GM18858 (cell line): Measurements from ENCODE around the gene STMN3.

Source experiments
- ATAC-seq: cut with Tn5 transposase; IDR thresholded peaks from one replicate; pipeline ENCODE4 v1.9.1; 2021; ENCODE audit not compliant: unreplicated experiment

STMN3 gene

DNA sequence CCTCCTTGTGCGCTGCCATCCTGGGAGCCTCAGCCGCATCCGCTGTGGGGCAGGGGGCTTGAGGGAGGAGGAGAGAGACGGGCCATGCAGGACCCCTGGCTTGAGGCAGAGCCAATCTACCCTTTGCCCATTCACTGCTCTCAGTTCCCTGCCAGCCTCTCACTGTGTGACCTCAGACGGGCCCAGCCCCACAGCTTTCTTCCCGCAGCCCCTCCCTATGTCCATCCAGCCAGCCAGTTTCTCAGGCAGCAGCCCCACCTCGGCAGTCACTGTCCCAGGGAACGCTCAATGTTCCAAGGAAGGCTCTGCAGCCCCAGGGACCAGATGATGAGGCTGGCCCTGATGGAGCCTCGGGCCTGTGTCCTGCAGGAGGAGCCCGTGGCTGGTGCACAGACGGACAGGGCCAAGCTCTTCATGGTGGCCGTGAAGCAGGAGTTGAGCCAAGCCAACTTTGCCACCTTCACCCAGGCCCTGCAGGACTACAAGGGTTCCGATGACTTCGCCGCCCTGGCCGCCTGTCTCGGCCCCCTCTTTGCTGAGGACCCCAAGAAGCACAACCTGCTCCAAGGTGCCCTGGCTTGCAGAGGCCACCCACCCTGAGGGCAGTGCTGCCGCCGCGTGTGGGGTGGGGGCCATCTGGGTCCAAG is 39.3 kb upstream of the STMN3 start:
- no peak for ATAC-seq

- ATAC-seq = no peak
Measured at GRCh38 chr20:63691711-63692435, 38.6 kb upstream of the STMN3 start.

- ATAC-seq = no peak
Measured at GRCh38 chr20:63690898-63691710, 37.9 kb upstream of the STMN3 start.

DNA sequence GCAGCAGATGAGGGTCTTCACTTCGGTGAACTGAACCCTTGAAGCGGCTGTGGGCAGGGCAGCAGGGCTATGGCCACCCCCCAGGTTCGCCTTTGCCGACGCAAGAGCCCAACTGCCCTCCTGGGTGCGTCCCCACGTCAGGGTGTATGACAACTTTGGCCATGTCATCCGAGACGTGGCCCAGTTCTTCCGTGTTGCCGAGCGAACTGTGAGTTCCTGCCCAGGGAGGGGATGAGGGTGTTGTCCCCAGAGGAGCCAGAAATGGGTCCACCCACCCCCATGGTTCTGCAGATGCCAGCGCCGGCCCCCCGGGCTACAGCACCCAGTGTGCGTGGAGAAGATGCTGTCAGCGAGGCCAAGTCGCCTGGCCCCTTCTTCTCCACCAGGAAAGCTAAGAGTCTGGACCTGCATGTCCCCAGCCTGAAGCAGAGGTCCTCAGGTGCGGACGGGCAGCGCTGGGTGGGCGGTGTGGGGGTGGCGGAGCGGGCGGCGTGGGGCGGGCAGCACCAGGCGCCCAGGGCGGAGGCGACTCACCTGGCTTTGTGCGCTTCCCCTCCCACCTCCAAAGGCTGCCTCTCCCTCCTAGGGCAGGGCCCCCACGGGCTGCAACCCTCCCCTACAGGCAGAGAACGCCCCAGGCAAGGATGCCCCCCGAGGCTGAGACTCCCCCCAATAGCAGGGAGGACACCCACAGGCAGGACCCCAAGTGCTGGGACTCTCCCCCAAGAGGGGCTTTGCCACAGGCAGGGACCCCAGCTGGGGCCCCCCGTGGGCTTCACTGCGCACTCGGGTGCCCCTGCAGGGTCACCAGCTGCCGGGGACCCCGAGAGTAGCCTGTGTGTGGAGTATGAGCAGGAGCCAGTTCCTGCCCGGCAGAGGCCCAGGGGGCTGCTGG is 37.0 kb upstream of the STMN3 start:
- ATAC-seq = no peak

DNA sequence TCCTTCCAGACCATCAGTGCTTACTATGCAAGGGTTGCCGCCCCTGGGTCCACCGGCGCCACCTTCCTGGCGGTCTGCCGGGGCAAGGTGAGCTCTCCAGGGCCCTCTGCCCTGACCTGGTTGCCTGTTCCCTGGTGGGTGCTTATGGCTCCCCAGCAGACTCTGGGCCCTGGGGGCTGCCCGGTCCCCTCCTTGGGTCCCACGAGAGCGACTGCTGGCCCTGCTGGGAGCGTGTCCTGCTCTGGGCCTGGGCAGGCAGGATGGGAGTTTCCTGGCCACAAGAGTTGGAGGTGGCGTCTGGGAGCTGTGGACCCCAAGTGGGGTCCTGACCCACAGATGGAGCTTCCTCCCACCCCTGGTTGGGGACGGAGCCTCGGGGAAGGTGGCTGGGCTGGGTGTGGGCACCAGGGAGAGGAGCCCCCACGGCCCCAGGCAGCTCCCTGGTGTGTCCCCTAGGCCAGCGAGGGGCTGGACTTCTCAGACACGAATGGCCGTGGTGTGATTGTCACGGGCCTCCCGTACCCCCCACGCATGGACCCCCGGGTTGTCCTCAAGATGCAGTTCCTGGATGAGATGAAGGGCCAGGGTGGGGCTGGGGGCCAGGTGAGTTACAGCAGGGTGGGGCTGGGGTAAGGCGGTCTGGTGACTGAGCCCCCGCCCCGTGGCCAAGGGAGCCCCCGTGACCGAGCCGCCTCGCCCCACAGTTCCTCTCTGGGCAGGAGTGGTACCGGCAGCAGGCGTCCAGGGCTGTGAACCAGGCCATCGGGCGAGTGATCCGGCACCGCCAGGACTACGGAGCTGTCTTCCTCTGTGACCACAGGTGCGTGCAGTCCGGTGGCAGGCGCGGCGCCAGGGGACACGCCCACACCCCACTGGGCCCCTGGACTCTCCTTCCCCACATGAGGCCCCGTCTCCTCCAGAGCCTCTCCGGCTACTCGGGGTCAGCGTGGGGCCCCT is 36.1 kb upstream of the STMN3 start:
- no peak for ATAC-seq

DNA sequence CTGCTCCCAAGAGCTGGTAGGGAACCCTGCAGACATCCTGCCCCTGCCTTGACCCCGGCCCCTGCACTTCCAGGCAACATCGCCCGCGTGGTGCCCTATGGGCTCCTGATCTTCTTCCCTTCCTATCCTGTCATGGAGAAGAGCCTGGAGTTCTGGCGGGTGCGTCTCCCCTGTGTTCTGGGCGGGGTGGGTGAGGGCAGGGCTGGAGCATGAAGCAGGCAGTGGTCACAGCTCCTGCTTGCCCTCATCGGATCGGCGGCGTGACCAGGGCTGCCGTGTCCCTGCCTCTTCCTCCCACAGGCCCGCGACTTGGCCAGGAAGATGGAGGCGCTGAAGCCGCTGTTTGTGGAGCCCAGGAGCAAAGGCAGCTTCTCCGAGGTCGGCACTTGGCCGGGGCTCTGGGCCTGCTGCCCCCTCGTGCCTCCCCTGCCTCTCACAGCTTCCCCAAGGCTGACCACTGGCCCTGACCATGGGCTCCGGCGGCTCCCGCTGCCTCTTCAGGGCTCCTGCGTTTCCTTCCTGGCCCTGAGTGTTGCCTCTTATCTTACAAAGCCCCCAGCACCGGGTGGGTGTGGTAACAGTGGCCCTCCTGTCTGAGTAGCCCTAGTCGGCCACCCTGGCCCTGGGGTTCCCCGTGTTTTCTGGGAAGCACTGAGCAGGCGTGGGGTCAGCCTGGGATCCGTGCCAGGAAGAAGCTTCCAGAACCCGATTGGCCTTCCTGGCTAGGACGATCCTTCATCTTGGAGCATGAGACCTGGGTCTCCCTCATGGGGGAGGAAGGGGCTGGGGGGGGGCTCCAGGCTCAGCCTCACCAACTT is 35.2 kb upstream of the STMN3 start:
- ATAC-seq = no peak

DNA sequence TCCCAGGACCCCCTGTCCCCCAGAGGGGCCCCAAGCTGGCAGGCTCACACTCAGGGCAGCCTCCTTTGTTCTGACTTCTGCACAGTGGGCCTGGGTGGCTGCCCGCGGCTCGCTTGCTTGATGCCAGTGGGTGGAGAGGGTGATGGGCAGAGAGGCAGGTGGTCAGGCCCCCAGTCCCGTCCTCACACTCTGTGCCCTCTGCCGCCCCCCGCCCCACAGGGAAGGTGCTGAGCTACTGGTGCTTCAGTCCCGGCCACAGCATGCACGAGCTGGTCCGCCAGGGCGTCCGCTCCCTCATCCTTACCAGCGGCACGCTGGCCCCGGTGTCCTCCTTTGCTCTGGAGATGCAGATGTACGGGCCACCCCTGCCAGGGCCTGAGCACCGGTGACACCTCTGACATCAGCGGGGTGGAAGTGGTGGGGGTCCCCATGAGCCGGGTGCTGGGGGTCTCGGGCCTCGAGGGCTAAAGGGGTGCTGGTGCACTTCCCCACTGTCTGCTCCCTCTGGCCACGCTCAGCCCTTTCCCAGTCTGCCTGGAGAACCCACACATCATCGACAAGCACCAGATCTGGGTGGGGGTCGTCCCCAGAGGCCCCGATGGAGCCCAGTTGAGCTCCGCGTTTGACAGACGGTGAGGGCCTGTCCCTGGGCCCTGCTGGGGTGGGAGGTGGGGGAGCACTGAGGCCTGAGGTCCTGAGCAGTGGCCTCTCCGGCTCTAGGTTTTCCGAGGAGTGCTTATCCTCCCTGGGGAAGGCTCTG is 34.4 kb upstream of the STMN3 start:
- no peak for ATAC-seq

DNA sequence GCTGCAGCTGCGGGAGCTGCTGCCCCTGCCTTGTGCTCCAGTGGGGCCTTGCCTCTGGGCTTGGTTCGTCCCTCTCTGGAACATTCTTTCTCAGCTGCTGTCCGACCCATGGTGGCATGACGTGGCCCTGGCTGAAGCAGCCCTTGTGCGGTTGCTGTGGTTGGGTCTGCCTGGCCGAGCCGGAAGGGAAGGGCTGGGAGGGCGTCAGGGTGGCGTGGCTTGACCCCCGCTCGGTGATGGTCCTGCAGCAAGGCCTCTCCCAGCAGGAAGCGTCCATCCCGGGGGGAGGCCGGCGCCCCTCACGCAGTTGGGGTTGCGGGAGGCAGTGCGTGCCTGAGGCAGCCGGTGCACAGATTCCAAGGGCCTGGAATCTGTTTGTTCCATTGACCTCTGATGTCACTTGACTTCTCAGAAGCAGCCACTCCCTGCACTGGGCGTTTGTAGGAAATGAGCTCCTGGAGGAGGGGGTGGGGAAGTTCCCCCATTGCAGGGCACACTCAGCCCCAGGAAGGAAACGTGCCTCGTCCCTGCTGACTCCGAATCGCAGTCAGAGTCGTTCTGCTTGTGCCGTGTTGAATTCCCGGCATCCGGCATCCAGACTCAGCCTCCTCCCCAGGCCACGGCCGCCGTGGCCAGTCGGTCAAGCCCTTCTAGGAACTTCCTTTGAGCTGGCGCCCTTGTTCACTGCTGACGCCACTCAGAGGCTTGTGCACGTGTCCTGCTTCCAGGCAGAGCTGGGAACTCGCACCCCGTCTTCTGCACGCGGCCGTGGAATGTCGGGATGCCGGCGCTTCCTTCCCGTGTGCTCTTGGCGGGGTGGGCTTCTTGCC is 33.5 kb upstream of the STMN3 start:
- ATAC-seq = no peak

DNA sequence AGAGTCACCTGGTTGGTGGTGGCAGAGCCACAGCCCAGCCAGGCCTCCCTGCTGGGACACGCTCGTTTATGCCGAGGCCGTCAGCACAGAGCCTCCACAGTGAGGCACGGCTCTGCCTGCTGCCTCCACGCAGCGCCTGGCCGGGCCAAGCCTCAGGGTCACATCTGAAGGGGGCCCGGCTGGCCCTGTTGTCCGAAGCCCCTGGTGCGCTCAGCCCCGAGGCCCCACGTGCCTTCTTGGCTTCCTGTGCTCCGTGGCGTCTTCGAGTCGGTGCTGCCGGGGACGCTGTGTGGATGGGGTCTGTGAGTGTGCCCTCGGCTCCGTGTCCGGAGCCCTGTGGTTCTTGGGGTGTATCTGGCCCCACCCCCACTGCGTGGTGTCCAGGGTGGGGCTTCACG is 32.9 kb upstream of the STMN3 start:
- no peak for ATAC-seq

- no peak for ATAC-seq
Measured at GRCh38 chr20:63685269-63686026, 32.2 kb upstream of the STMN3 start.

DNA sequence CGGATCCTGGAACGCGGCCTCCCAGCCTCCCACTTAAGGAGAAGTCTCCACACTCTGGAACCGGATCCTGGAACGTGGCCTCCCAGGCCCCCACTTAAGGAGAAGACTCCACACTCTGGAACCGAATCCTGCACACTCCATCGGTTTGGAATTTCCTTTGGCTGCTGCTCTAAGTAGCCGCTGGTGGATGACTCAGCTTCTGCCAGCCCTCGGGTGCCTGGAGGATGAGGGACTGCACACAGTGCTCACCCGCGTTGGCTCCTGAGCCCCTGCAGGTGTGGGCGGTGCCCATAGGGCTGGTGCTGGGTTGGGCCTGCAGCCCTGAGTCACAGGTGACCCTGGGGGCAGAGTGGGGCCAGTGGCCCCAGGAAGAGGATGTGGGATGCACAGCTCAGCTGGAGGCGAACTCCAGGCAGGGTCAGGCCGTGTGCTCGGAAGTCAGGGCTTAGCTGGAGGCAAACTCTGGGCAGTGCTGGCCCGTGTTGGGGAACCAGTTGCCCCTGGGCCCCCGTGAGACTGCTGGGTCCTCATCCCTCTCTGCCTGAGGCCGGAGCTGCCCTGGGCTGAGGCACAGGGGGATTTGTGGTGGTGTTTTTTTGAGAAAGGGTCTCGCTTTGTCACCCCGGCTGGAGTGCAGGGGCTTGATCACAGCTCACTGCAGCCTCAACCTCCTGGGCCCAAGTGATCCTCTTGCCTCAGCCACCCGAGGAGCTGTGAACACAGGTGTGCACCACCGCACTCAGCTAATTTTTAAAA is 29.3 kb upstream of the STMN3 start:
- ATAC-seq = no peak

DNA sequence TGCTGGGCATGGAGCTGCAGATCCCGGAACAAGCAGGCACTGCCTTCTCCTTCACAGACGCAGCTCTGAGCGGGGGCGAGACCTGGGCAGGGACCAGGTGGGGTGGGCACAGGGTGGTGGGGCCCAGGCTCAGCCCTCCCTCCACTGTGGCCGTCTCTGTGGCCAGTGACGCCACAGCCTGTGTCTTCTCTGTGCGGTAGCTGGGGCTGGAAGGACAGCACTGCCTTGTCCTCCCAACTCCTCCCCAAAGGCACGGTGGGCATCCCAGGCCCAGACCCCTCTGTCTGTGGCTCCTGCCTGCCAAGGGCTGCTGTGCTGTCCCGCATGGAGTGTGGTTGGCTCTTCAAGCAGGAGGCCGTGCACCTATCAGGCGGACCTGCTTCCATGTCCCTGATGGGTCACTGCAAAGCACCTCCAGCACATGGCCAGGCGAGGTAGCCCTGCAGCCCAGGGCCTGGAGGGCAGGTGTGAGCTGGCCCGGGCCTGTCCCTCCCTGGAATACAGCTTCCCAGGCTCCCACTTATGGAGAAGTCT is 28.5 kb upstream of the STMN3 start:
- ATAC-seq = no peak

GRCh38 chr20:63680857-63681608 is 27.8 kb upstream of the STMN3 start:
- no peak for ATAC-seq

DNA sequence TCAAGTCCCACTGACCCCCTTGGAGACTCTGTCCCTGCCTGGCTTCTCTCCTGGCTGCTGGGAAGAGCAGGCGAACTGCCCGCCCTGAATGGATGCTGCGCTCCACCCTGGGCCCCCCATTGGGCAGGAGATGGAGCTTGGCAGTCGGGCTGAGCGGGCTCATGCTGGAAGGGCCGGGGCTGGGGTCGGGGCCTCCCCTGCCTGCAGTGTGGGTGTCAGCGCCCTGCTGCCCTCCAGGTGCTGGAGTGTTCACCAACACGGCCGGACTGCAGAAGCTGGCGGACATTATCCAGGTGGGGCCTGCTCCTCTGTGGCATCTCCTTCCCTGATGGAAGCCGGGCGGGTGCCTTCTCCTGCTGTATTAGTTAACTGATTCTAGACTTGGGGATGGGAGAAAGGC is 27.2 kb upstream of the STMN3 start:
- no peak for ATAC-seq

DNA sequence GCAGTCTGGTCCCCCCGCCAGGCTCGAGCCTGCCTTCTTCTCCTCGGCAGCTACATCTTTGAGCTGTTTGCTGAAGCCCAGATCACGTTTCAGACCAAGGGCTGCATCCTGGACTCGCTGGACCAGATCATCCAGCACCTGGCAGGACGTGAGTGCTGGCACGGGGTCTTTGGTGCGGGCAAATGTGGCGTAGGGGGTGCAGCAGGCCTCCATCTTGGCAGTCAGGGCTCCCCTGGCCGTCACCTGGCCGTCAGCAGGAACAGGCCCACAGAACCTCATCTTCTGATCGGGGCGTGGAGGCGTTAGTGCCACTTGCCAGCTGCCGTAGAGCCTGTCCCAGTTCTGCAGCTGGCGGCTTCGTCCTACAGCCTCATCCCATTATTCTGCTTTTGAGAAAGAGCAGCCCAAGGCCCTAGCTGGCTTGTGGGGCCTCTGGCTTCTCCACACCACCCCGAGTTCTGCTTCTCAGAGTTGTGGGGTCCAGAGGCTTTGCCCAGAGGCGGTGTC is 26.6 kb upstream of the STMN3 start:
- no peak for ATAC-seq
